ENCODE measurements around the gene LPP. TPM values are rescaled to one million over a fixed set of nuclear protein-coding genes. Genes with fewer than 3 reads are reported as not detected.
A peak's percentile ranks its signal among the peaks of the same experiment; 100 is the strongest.

Gene LPP
- polyA plus RNA-seq, 1 donor (not counting 4 experiments of a cell fraction or from before 2014, with no cell fraction given), result 16.0 TPM

DNA sequence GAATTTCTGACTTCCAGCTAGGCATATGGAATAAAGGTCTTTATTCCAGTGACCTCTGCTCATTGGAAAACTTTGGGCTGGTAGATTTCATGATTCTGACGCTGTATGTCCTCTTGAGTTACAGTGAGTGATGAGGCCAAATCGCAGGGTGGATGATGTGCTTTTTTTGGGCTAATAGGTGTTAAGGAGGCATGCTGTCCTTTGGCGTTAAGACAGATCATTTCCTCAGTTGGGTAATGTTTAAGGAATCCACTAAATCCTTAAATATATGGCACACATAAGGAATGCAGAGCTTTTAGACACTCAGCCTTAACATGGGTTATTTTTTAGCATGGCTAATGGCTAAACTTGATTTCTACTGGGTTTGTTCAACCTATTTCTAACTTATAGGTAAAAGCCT lies 87.9 kb downstream of the LPP start:
- Histone ChIP-seq H3K9me1 (ENCODE audit: control insufficient read depth, extremely low read depth, insufficient read depth, low read length) (no peaks in the 10 kb centered on the region), H3K9me3 (ENCODE audit: control insufficient read depth, low read depth, low read length) (no peaks in the 10 kb centered on the region), H4K20me1 (ENCODE audit: control insufficient read depth, extremely low read depth, insufficient read depth, low read length) (no peaks in the 10 kb centered on the region), H3K79me2 (ENCODE audit: control insufficient read depth, insufficient read depth, low read length) (peaks cover 6% of the 10 kb centered on the region), H3K4me3 (ENCODE audit: control insufficient read depth in 2 of 3, extremely low read depth in 1 of 3, insufficient read depth in 2 of 3, low read depth in 1 of 3, low read length in 3 of 3) (no peak overlapping the region), H3K9ac (ENCODE audit: control insufficient read depth, extremely low read depth, insufficient read depth, low read length) (no peak overlapping the region), H3K27me3 (ENCODE audit: control insufficient read depth, extremely low read depth, insufficient read depth, low read length) (no peaks in the 10 kb centered on the region), H3K36me3 (ENCODE audit: control insufficient read depth in 2 of 2, extremely low read depth in 1 of 2, insufficient read depth in 2 of 2, low read length in 2 of 2) (no peaks in the 10 kb centered on the region), H3K4me2 (ENCODE audit: control insufficient read depth, extremely low read depth, insufficient read depth, low read depth, low read length) (no peak overlapping the region), H2AFZ (ENCODE audit: control insufficient read depth, low read length) (no peak overlapping the region), H3K27ac (ENCODE audit: control insufficient read depth, insufficient read depth, low read length) (no peak overlapping the region), H3K4me1 (ENCODE audit: control insufficient read depth, extremely low read depth, insufficient read depth, low read length) (peaks cover 19% of the 10 kb centered on the region)
- DNase-seq (ENCODE audit: low read depth, low spot score), result no peak
- dilution Hi-C loops (cut with MboI; ENCODE audit: extremely low pct_ligation_motif_present, low sequenced_read_pairs), result no loop called here
- TF ChIP-seq, protein P1, sequence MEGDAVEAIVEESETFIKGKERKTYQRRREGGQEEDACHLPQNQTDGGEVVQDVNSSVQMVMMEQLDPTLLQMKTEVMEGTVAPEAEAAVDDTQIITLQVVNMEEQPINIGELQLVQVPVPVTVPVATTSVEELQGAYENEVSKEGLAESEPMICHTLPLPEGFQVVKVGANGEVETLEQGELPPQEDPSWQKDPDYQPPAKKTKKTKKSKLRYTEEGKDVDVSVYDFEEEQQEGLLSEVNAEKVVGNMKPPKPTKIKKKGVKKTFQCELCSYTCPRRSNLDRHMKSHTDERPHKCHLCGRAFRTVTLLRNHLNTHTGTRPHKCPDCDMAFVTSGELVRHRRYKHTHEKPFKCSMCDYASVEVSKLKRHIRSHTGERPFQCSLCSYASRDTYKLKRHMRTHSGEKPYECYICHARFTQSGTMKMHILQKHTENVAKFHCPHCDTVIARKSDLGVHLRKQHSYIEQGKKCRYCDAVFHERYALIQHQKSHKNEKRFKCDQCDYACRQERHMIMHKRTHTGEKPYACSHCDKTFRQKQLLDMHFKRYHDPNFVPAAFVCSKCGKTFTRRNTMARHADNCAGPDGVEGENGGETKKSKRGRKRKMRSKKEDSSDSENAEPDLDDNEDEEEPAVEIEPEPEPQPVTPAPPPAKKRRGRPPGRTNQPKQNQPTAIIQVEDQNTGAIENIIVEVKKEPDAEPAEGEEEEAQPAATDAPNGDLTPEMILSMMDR (optimal IDR thresholded peaks at IDR 0.05 in 1 of 3, IDR thresholded peaks at IDR 0.05 in 1 of 3, conservative IDR thresholded peaks at IDR 0.05 in 1 of 3; ENCODE audit: extremely low read depth in 1 of 3, insufficient read depth in 2 of 3, low read length in 3 of 3), result no peak
- no peak for TF ChIP-seq EZH2 (IDR thresholded peaks at IDR 0.05; ENCODE audit: low read length)
- no peak for FAIRE-seq

DNA sequence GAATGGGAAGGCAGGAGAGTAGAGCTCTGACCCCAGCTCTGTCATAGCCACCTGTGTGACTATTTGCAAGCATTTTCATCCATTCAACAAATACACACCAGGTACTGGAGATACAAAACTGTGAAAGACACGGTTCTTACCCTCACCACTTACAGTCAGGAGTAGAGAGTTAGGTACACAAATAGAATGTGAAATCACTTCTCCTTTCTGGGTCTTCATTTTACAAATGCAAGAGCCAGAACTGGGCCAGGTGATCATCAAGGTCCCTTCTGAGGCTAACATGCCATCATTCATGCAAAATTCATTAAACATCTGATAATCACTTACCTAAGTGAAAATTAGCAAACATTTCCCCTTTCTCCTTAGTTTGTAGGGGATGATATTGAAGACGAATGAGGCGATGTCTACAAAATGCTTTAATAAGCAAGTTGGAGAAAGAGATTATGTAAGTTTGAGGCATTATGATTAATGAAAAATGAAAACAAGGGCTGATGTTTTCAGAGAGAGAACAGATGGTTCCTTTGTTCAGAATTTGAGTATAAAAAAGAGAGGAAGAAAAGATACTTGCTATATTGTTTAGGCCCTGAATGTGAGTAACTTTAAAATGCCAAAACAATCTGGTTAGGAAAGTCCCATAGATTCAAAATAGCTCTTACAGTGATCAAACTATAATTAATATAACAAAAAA lies 88.6 kb downstream of the LPP start:
- no peak for DNase-seq (ENCODE audit: low read depth, low spot score)
- FAIRE-seq, result no peak
- Histone ChIP-seq H3K4me3 (ENCODE audit: control insufficient read depth in 2 of 3, extremely low read depth in 1 of 3, insufficient read depth in 2 of 3, low read depth in 1 of 3, low read length in 3 of 3) (no peak overlapping the region), H3K9me1 (ENCODE audit: control insufficient read depth, extremely low read depth, insufficient read depth, low read length) (no peaks in the 10 kb centered on the region), H3K36me3 (ENCODE audit: control insufficient read depth in 2 of 2, extremely low read depth in 1 of 2, insufficient read depth in 2 of 2, low read length in 2 of 2) (no peaks in the 10 kb centered on the region), H4K20me1 (ENCODE audit: control insufficient read depth, extremely low read depth, insufficient read depth, low read length) (no peaks in the 10 kb centered on the region), H3K4me2 (ENCODE audit: control insufficient read depth, extremely low read depth, insufficient read depth, low read depth, low read length) (peak overlapping the region; percentile 6), H3K9me3 (ENCODE audit: control insufficient read depth, low read depth, low read length) (no peaks in the 10 kb centered on the region), H3K27ac (ENCODE audit: control insufficient read depth, insufficient read depth, low read length) (peak overlapping the region; percentile 8), H3K27me3 (ENCODE audit: control insufficient read depth, extremely low read depth, insufficient read depth, low read length) (no peaks in the 10 kb centered on the region), H3K4me1 (ENCODE audit: control insufficient read depth, extremely low read depth, insufficient read depth, low read length) (peaks cover 19% of the 10 kb centered on the region), H3K9ac (ENCODE audit: control insufficient read depth, extremely low read depth, insufficient read depth, low read length) (no peak overlapping the region), H2AFZ (ENCODE audit: control insufficient read depth, low read length) (no peak overlapping the region), H3K79me2 (ENCODE audit: control insufficient read depth, insufficient read depth, low read length) (peaks cover 6% of the 10 kb centered on the region)
- dilution Hi-C loops (cut with MboI; ENCODE audit: extremely low pct_ligation_motif_present, low sequenced_read_pairs), result no loop called here
- TF ChIP-seq, protein P1 (optimal IDR thresholded peaks at IDR 0.05 in 1 of 3, IDR thresholded peaks at IDR 0.05 in 1 of 3, conservative IDR thresholded peaks at IDR 0.05 in 1 of 3; ENCODE audit: extremely low read depth in 1 of 3, insufficient read depth in 2 of 3, low read length in 3 of 3), result no peak
- no peak for TF ChIP-seq EZH2 (IDR thresholded peaks at IDR 0.05; ENCODE audit: low read length)

Data from keratinocyte (primary cell).